HTERT RPE-1 (cell line): ENCODE measurements around the gene TEX52.

Experiments
- in situ Hi-C: fragments of 300-500 bp; cut with MboI; formaldehyde crosslinking; loops from 4 replicates; pipeline ENCODE4 v1.14.3; 2020; ENCODE audit warnings: low sequenced_read_pairs

TEX52 gene

DNA sequence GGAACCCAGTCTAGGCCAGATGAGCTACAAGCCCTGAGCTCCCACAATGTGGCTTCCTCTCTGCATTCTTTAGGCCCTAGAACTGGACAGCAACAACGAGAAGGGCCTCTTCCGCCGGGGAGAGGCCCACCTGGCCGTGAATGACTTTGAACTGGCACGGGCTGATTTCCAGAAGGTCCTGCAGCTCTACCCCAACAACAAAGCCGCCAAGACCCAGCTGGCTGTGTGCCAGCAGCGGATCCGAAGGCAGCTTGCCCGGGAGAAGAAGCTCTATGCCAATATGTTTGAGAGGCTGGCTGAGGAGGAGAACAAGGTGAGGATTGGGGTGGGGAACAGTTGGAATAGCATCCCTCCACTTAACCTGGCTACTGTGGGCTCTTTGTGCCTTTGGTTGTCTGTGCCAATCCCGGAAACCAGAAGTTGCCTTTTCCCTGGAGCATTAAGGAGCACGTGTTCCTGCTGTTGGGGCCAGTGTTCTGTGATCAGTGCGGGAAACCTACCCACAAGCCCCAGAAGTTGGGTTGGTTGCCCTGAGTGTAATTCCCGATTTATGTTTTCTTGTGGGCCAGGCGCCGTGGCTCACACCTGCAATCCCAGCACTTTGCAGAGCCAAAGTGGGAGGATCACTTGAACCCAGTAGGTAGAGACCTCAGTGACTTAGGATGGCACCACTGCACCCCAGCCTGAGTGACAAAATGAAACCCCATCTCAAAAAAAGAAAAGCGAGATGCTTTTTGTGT is 55.6 kb downstream of the TEX52 start:
- in situ Hi-C loops, result no loop called here

DNA sequence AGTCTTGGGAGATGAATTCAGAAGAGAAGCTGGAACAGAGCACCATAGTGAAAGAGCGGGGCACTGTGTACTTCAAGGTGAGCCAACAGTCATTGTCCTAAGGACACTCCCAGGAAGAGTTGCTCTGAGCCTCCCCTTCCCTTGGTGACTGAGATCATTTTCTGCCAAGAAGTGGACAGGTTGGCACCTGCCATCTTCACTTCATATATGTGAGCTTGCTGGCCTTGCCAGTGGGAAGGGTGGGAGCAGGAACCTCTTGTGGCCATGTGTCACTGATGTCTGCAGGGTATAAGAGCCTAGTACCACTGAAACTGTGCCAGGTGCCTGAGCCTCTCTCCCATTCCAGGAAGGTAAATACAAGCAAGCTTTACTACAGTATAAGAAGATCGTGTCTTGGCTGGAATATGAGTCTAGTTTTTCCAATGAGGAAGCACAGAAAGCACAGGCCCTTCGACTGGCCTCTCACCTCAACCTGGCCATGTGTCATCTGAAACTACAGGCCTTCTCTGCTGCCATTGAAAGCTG is 56.7 kb downstream of the TEX52 start:
- in situ Hi-C loops, result no loop called here
